Liver (tissue), 9 donors: ENCODE measurements around the gene CDHR5. TPM values are rescaled to one million over a fixed set of nuclear protein-coding genes. Genes with fewer than 3 reads are reported as not detected.

Source experiments
- DNase-seq: peaks from one replicate; pipeline ENCODE4 v3.0.0-alpha.2; 2017; ENCODE audit warnings: low spot score
- H3K27ac ChIP-seq, 2 donors: one replicate each; pipeline ENCODE4 v1.7.0; 2013; ENCODE audit warnings: inconsistent platforms in 2 of 2, low read length in 2 of 2, control low read depth in 1 of 2, low read depth in 1 of 2, mild to moderate bottlenecking in 1 of 2
- H3K27me3 ChIP-seq, 4 donors: one replicate each; pipeline versions ENCODE4 v1.6.1 to v1.7.0; 2013; ENCODE audit warnings: low read length in 3 of 4, inconsistent platforms in 1 of 4, mild to moderate bottlenecking in 1 of 4, moderate library complexity in 1 of 4; ENCODE audit not compliant: control insufficient read depth in 4 of 4, insufficient read depth in 4 of 4
- H3K36me3 ChIP-seq, 4 donors: one replicate each; pipeline versions ENCODE4 v1.6.1 to v1.7.0; 2013; ENCODE audit warnings: low read length in 3 of 4, mild to moderate bottlenecking in 3 of 4, low read depth in 1 of 4, moderate library complexity in 1 of 4; ENCODE audit not compliant: control insufficient read depth in 4 of 4, insufficient read depth in 3 of 4
- H3K4me1 ChIP-seq, 4 donors: one replicate each; pipeline versions ENCODE4 v1.6.1 to v1.7.0; 2013; ENCODE audit warnings: low read length in 3 of 4, mild to moderate bottlenecking in 3 of 4, moderate library complexity in 1 of 4; ENCODE audit not compliant: control insufficient read depth in 4 of 4, insufficient read depth in 4 of 4
- H3K4me3 ChIP-seq, 3 donors: one replicate each; pipeline versions ENCODE4 v1.6.1 to v1.7.0; 2013; ENCODE audit warnings: low read length in 3 of 3, control low read depth in 1 of 3, low read depth in 1 of 3, mild to moderate bottlenecking in 1 of 3
- H3K9ac ChIP-seq, 2 donors: one replicate each; pipeline ENCODE4 v1.7.0; 2013; ENCODE audit warnings: low read length in 2 of 2, mild to moderate bottlenecking in 2 of 2, moderate library complexity in 2 of 2, control low read depth in 1 of 2, low read depth in 1 of 2
- H3K9me3 ChIP-seq, 4 donors: one replicate each; pipeline versions ENCODE4 v1.6.1 to v1.7.0; 2013; ENCODE audit warnings: low read length in 3 of 4; ENCODE audit not compliant: control insufficient read depth in 4 of 4
- ATF3 ChIP-seq: IDR thresholded peaks from 2 replicates; pipeline ENCODE4 v1.6.1; 2016; ENCODE audit warnings: antibody characterized with exemption
- CTCF ChIP-seq: fragments of 150-350 bp; IDR thresholded peaks from 2 replicates; pipeline ENCODE4 v1.5.1; 2017; ENCODE audit warnings: improper control_type of control experiment, low read depth, low read length; ENCODE audit not compliant: missing input control
- EGR1 ChIP-seq, 2 donors: IDR thresholded peaks; 2 replicates each; pipeline ENCODE4 v1.6.1; 2016 to 2018; ENCODE audit warnings: antibody characterized with exemption in 2 of 2, low read depth in 2 of 2
- FOXA1 ChIP-seq: IDR thresholded peaks from 2 replicates; pipeline ENCODE4 v1.6.1; 2016; ENCODE audit warnings: antibody characterized with exemption
- FOXA2 ChIP-seq: IDR thresholded peaks from 2 replicates; pipeline ENCODE4 v1.6.1; 2016; ENCODE audit warnings: antibody characterized with exemption
- GABPA ChIP-seq, 2 donors: IDR thresholded peaks in 1 of 2; conservative IDR thresholded peaks in 1 of 2; 2 replicates each; pipeline ENCODE4 v1.6.1; 2016; ENCODE audit warnings: antibody characterized with exemption in 2 of 2, mild to moderate bottlenecking in 1 of 2, moderate library complexity in 1 of 2
- HNF4A ChIP-seq, 2 donors: conservative IDR thresholded peaks; 2 replicates each; pipeline ENCODE4 v1.6.1; 2016; ENCODE audit warnings: antibody characterized with exemption in 2 of 2, mild to moderate bottlenecking in 2 of 2
- HNF4G ChIP-seq: IDR thresholded peaks from 2 replicates; pipeline ENCODE4 v1.6.1; 2016; ENCODE audit warnings: antibody characterized with exemption
- JUND ChIP-seq, 2 donors: IDR thresholded peaks; 2 replicates each; pipeline ENCODE4 v1.6.1; 2016; ENCODE audit warnings: antibody characterized with exemption in 2 of 2
- NR2F2 ChIP-seq: IDR thresholded peaks from 2 replicates; pipeline ENCODE4 v1.6.1; 2016; ENCODE audit warnings: antibody characterized with exemption
- RAD21 ChIP-seq, 2 donors: IDR thresholded peaks; 2 replicates each; pipeline ENCODE4 v1.6.1; 2016; ENCODE audit warnings: antibody characterized with exemption in 2 of 2, mild to moderate bottlenecking in 2 of 2
- RXRA ChIP-seq, 2 donors: IDR thresholded peaks; 2 replicates each; pipeline ENCODE4 v1.6.1; 2017 to 2018; ENCODE audit warnings: antibody characterized with exemption in 2 of 2, mild to moderate bottlenecking in 1 of 2
- SP1 ChIP-seq: IDR thresholded peaks from 2 replicates; pipeline ENCODE4 v1.6.1; 2018; ENCODE audit warnings: antibody characterized with exemption, mild to moderate bottlenecking
- TAF1 ChIP-seq: conservative IDR thresholded peaks from 2 replicates; pipeline ENCODE4 v1.6.1; 2016; ENCODE audit warnings: antibody characterized with exemption, mild to moderate bottlenecking
- YY1 ChIP-seq: IDR thresholded peaks from 2 replicates; pipeline ENCODE4 v1.6.1; 2016; ENCODE audit warnings: antibody characterized with exemption, mild to moderate bottlenecking
- ZBTB33 ChIP-seq: IDR thresholded peaks from 2 replicates; pipeline ENCODE4 v1.6.1; 2016; ENCODE audit warnings: antibody characterized with exemption
- WGBS: extraction: QIAGEN DNeasy Blood & Tissue Kit; methylation state at CpG from one replicate; pipeline ENCODE4 v1.1.7; 2013; 5-methylcytosine and 5-hydroxymethylcytosine counted together
- polyA plus RNA-seq, 2 donors: library from polyadenylated mRNA; stranded (reverse) in 1 of 2; unstranded in 1 of 2; fragments of 200-250 nt in 1 of 2; fragments of >200 nt in 1 of 2; fragmentation: Nextera tagmentation in 1 of 2; extraction: Ambion mirVana in 1 of 2; gene quantifications; one replicate each; pipeline versions ENCODE4 v1.2.1 to v1.2.3, GENCODE V29; 2013 to 2015
- total RNA-seq, 2 donors: library from RNA; depleted of rRNA; stranded (reverse); fragments of >200 nt; gene quantifications; one replicate each; pipeline ENCODE4 v1.2.3, GENCODE V29; 2014
- TF ChIP-seq, protein P1 (sequence below): IDR thresholded peaks from 2 replicates; pipeline ENCODE4 v1.6.1; 2016; ENCODE audit warnings: antibody characterized with exemption, mild to moderate bottlenecking
- TF ChIP-seq, protein P2 (sequence below): IDR thresholded peaks from 2 replicates; pipeline ENCODE4 v1.6.1; 2016; ENCODE audit warnings: antibody characterized with exemption
- donor health status: healthy.
- donor health status: healthy.
- donor health status: healthy.
- donor health status: healthy.
- donor health status: healthy.

The CDHR5 gene
- total and polyA plus RNA-seq, 4 donors = 29.4 to 86.2 (median 57.2) TPM

DNA sequence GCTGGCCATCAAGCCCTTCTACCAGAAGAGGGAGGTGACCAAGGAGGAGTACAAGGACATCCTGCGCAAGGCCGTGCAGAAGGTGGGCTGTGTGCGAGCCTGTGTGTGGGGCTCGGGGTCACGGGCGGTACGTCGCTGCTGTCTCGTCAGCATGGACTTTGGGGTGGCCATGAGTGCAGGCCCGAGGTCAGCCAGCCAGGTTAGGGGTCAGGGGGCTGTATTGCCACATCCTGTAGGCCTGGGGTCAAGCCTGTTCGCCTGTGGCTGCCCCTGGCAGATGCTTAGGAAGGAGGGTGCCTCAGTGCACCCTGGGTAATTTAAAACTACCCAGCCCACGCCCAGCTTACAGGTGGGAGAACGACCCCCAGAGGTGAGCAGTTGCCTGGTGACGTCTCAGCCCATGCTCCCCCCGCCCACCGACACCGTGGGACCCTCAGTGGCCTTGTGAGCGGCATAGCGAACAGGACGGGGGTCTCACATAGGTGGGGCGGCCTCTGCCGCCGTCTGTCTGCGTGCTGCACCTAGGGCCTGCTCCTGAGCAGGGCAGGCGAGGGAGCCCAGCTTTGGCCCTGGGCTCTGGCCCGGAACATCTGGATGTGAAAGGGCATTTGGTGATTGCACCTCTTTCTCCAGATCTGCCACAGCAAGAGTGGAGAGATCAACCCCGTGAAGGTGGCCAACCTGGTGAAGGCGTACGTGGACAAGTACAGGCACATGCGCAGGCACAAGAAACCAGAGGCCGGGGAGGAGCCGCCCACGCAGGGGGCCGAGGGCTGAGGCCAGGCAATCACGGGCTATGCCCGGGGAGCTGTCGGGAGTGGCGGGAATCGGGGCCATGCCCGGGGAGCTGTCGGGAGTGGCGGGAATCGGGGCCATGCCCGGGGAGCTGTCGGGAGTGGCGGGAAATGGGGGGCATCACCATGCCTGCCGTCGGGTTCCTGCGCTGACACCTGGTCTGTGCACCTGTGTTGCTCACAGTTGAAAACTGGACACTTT lies 13.5 kb downstream of the CDHR5 start:
- H3K36me3 ChIP-seq = peaks cover 12 to 45% (median 26%) of the 10 kb centered on the region in 4 donors
- WGBS = 51% methylated on average over 49 of the region's 49 CpGs
- no peak for DNase-seq
- H3K27me3 ChIP-seq = no peaks in the 10 kb centered on the region
- no peak for TF ChIP-seq GABPA (IDR thresholded peaks at IDR 0.05 in 1 of 2, conservative IDR thresholded peaks at IDR 0.05 in 1 of 2)
- peak; percentile 96 to 99 for TF ChIP-seq RXRA (IDR thresholded peaks at IDR 0.05)
- TF ChIP-seq ZBTB33 = no peak
- TF ChIP-seq CTCF = no peak
- TF ChIP-seq HNF4G = peak; percentile 32
- TF ChIP-seq YY1 = no peak
- no peak for TF ChIP-seq TAF1
- TF ChIP-seq SP1 = peak; percentile 82
- TF ChIP-seq, protein P1, sequence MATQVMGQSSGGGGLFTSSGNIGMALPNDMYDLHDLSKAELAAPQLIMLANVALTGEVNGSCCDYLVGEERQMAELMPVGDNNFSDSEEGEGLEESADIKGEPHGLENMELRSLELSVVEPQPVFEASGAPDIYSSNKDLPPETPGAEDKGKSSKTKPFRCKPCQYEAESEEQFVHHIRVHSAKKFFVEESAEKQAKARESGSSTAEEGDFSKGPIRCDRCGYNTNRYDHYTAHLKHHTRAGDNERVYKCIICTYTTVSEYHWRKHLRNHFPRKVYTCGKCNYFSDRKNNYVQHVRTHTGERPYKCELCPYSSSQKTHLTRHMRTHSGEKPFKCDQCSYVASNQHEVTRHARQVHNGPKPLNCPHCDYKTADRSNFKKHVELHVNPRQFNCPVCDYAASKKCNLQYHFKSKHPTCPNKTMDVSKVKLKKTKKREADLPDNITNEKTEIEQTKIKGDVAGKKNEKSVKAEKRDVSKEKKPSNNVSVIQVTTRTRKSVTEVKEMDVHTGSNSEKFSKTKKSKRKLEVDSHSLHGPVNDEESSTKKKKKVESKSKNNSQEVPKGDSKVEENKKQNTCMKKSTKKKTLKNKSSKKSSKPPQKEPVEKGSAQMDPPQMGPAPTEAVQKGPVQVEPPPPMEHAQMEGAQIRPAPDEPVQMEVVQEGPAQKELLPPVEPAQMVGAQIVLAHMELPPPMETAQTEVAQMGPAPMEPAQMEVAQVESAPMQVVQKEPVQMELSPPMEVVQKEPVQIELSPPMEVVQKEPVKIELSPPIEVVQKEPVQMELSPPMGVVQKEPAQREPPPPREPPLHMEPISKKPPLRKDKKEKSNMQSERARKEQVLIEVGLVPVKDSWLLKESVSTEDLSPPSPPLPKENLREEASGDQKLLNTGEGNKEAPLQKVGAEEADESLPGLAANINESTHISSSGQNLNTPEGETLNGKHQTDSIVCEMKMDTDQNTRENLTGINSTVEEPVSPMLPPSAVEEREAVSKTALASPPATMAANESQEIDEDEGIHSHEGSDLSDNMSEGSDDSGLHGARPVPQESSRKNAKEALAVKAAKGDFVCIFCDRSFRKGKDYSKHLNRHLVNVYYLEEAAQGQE = no peak
- TF ChIP-seq EGR1 (IDR thresholded peaks at IDR 0.05; ENCODE audit: low read depth in 2 of 2) = peak in 1 of 2 donors; percentile 44
- peak; percentile 83 to 88 for TF ChIP-seq HNF4A (conservative IDR thresholded peaks at IDR 0.05)
- TF ChIP-seq RAD21 (IDR thresholded peaks at IDR 0.05) = no peak
- TF ChIP-seq JUND (IDR thresholded peaks at IDR 0.05) = no peak
- no peak for TF ChIP-seq FOXA1
- TF ChIP-seq, protein P2, sequence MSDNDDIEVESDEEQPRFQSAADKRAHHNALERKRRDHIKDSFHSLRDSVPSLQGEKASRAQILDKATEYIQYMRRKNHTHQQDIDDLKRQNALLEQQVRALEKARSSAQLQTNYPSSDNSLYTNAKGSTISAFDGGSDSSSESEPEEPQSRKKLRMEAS = no peak
- no peak for TF ChIP-seq FOXA2
- TF ChIP-seq NR2F2 = peak; percentile 83
- TF ChIP-seq ATF3 = no peak
- no peak overlapping the region for H3K9ac ChIP-seq
- peak overlapping the region; percentile 26 to 73 for H3K27ac ChIP-seq
- H3K9me3 ChIP-seq = no peaks in the 10 kb centered on the region
- H3K4me3 ChIP-seq = no peak overlapping the region
- peaks cover 20 to 85% (median 60%) of the 10 kb centered on the region in 4 donors for H3K4me1 ChIP-seq
